Measurements from ENCODE around the gene CRYBA1.
A peak's percentile ranks its signal among the peaks of the same experiment; 100 is the strongest.

The CRYBA1 gene

DNA sequence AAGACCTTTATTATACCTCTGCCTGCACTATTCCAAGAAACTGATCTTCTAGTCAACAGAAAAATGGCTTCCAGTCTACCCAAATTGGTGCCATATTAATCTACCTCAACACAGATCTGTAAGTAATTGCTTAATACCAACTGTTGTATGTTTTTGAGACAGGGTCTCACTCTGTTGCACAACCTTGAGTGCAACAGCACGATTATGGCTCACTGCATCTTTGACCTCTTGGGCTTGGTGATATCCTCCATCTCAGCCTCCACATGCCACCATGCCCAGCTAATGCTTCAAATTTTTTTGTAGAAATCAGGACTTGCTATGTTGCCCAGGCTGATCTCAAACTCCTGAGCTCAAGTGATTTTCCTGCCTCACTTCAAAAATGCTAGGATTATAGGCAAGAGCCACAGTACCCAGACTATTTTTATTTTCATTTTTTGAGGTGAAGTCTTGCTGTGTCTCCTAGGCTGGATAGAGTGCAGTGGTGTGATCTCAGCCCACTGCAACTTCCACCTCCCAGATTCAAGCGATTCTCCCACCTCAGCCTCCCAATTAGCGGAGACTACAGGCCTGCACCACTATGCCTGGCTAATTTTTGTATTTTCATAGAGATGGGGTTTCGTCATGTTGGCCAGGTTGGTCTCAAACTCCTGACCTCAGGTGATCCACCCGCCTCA lies 32.9 kb downstream of the CRYBA1 start:
- no peak for DNase-seq (ENCODE audit: low read depth in 2 of 2)

DNA sequence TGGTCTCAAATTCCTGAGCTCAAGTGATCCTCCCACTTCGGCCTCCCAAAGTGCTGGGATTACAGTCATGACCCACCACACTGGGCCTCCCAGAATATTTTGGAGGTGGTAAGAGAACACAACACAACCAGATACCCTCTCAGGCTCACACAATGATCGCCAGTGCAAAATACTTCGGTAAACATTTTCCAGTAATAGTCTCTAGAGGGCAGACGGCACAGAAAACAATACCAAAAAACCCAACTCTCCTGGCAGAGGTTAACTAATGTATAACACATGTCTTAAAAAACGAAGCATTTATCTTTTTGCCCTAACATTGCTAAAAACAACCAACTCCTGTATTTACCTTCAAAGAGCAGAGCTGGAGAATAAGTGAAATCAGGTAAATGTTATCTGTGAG lies 36.8 kb downstream of the CRYBA1 start:
- DNase-seq (ENCODE audit: low read depth in 2 of 2), result no peak

DNA sequence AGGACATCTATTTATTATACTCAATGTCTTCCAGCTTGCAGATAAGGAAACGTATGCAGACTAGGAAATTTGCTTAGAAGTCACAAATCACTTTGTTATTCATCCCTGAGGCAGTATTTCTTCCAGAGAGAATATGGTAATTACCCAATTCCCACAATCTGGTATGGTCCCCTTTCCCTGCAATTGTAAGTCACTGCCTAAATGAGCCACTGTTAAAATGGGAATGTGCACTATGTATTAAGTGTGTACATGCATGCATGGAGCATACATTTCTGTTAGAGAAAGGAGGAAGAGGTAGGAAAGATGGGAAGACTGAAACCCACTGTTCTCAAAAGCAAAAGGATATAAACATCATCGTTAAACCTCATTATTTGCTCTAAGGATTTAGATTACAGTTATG lies 37.3 kb downstream of the CRYBA1 start:
- no peak for DNase-seq (ENCODE audit: low read depth in 2 of 2)

DNA sequence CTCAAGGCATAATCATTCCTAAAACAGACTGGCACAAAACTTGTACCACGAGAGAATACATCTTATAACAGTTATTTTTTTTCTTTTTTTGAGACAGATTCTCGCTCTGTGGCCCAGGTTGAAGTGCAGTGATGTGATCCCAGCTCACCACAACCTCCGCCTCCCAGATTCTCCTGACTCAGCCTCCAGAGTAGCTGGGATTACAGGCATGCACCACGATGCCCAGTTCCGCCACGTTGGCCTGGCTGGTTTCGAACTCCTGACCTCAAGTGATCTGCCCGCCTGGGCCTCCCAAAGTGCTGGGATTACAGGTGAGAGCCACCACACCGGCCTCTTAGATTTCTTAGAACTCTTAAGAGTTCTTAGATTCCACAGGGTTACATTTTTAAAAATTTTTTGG lies 43.2 kb downstream of the CRYBA1 start:
- DNase-seq (ENCODE audit: low read depth in 2 of 2), result no peak

DNA sequence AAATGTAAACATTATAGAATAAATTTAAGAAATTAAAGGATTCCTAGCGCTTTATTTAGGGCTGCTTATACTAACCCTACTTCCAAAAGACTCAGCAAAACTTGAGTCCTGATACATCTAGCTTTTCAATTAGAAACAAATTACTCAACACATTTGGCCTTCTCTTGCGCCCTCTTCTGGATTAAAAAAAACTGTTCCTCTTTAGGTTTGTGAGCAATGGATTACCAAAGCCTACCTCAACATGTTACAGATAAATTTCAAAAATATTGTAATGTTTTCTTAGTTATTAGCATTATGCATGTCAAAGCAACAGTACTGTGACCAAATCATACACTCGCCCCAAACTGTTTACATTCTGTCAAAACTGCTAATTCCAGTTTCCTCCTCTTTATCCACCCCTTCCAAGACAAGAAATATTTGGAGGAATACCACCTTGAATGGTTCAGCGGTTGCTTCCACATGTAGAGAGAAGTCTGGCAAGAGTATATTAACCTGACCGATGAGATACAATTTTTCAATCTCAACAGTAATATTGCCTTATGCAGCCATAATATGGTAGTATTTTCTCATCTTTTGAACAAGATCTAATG lies 44.6 kb downstream of the CRYBA1 start:
- DNase-seq (ENCODE audit: low read depth in 2 of 2), result no peak

DNA sequence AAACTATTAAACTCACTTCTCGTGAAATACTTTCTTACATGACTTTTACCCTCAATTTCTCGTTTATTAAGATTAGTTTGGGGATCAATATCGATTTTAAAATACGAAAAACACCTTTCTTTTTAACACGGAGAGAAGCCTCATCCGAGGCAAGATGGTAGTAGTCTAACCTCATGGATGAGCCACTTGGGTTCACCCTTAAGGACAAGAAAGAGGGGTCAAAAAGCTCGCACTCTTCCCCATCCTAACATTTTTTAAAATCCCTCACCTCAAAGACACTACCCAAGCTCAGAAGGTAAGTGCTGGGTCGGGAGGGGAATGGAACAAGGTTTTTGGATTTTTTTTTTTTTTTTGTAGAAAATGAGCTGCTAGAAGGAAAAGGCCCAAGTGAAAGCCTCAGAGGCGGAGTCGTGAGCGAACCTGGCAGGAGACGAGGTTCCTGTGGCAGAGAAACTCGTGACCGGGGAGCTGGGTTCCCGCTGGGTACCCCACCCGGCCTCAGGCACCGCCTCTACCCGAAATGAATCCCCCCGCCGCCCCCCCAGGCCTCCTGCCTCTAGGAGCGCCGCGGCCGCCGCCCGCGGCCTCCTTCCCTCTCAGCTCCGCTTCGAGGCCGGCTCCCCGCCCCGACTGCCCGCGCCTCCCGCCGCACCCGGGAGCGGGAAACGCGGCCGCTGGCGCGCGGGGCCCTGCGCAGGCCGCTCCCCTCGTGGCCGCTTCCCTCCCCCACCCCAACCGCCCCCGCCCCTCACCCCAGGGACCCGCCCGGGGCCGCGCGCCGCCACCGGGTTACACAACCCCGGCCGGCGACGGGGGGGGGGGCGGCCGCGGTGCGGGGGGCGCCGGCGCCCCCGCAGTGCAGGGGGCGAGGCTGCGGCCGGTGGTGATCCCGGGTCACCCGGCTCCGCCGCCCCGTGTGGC lies 45.7 kb downstream of the CRYBA1 start:
- peak; percentile 37 to 50 for DNase-seq (ENCODE audit: low read depth in 2 of 2)

DNA sequence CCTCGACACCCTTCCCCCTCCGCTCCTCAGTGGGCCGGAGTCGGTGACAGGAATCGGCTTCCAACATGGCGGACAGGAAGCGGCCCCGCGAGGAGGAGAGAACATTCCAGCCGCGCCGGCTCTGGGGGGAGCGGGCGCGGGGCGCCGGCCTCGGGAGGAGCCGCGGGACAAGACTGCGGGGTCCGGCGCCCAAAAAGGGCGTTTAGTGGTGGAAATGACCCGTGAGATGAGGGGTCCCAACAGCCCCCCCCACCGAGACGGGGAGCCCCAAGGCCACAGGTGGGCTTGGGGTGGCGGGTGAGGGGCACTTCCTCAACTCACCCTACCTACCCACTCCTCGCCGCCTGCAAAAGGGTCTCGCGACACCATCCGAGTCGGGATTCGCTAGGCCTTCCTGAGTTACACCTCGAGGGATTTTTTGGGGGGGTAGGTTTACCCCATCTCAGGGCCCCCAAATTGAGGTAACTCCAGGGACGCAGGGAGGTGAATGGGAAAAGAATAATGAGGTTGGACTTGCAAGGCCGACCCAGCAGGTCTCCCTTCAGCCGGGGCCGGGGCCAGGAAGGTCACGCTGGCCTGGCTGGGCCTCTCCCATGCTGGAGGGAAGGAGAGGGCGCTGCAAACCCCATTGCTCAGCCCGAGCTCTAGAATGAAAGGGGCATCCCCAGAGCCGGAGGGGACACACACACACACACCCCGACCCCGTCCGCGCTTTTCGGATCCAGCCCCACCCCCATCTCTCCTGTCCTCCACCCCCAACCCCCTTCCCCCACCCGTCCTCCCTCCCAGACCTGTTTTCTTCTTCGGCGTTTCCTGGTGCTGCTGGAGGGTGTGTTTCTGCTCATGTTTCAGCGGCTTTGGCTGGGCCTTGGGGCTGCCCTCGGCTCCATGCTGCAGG lies 46.6 kb downstream of the CRYBA1 start:
- peak; percentile 20 to 24 for DNase-seq (ENCODE audit: low read depth in 2 of 2)

DNA sequence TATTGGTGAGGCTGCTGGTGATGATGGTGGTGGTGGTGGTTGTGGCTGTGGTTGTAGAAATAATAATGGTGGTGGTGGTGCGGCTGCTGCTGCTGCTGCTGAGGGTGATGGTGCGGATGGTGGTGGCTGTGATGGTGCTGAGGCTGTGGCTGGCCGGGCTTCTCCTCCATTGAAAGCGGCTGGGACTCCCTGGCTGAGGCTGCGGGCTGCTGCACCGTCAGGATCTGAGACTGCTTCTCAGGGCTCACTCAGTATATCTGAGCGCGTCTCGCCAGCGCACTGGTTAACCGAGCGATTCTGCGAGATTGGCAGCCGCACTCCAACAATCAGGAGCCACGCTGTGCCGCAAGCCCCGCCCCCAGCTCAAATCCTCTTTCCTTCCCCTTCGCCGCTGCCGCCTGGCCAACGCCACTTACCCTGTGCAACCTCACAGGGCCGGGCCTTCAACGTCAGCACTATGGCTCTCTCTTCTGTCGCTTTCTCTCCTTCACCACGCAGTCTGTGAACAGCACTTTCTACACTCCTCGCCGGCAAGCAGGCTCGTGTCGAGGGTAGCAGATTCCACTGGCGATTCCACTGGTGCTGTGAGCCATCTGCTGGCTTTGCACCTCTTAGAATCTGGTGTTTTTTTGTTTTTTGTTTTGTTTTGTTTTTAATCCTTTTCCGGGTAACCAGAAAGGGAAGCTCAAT lies 47.4 kb downstream of the CRYBA1 start, which contains the start of gene NUFIP2:
TSS of gene NUFIP2 (minus strand) at position 259 of the 690 bp plus-strand sequence. CDS start at position 170, 89 bp downstream.
- peak; percentile 95 to 98 for DNase-seq (ENCODE audit: low read depth in 2 of 2)

DNA sequence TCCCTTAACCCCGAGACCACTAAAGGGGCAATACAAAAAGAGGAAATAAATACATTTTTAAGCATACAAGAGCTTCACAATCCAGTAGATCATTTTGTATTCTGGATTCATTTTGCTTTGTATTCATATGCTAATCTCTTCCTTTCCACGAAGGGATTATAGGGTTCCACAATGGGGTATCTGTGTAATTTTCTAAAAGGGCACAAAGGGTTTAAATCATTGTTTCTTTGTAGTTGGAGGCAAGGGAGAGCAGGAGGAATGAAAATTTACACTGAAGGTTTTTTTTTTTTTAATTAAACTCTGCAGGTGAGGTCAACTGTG lies 47.9 kb downstream of the CRYBA1 start:
- DNase-seq (ENCODE audit: low read depth in 2 of 2), result no peak

DNA sequence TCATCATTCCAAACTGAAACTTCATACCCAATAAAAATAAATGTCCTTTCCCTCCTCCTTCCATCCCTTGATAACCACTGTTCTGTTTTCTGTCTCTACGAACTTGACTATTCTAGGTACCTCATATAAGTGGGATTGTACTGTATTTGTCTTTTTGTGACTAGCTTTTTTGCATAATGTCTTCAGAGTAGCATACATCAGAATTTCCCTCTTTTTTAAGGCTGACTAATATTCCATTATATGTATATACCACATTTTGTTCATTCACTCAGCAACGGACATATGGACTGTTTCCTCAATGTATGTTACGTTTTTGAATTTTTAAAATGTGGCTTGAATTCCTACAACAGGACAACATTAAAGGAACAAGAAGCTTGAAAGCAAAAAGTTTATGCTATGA lies 48.8 kb downstream of the CRYBA1 start:
- DNase-seq (ENCODE audit: low read depth in 2 of 2), result no peak

DNA sequence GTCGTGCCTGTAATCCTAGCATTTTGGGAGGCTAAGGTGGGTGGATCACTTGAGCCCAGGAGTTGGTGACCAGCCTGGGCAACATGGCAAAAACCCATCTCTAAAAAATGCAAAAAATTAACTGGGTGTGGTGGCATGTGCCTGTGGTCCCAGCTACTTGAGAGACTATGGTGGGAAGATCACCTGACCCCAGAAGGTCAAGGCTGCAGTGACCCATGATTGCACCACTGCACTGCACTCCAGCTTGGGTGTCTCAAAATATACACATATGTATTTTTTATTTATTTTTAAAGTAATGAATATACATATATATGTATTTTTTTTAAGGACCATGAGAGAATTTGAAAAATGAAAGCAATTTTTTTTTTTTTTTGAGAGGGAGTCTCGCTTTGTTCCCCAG lies 52.4 kb downstream of the CRYBA1 start:
- DNase-seq (ENCODE audit: low read depth in 2 of 2), result no peak

DNA sequence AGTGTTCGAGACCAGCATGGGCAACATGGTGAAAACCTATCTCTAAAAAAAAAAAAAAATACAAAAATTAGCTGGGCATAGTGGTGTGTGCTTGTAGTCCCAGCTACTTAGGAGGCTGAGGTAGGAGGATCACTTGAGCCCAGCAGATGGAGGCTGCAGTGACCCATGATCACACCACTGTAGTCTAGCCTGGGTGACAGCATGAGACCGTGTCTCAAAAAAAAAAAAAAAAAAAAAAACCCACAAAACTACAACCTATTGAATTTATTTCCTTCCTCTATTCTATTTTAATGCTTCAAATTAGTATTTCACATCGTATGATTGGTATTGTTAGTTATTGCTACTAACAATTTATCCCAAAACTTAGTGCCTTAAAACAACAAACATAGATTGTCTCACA lies 56.7 kb downstream of the CRYBA1 start:
- no peak for DNase-seq (ENCODE audit: low read depth in 2 of 2)
